HG03175 (cell line): ENCODE data around the gene FAM241B.

Experiments
- ATAC-seq: cut with Tn5 transposase; IDR thresholded peaks from one replicate; pipeline ENCODE4 v1.9.1; 2021; ENCODE audit warnings: mild to moderate bottlenecking, moderate library complexity; ENCODE audit not compliant: unreplicated experiment

The FAM241B gene

GRCh38 chr10:69663369-69663947 is 33.4 kb downstream of the FAM241B start:
- ATAC-seq, result no peak

GRCh38 chr10:69665474-69666320 is 35.6 kb downstream of the FAM241B start:
- no peak for ATAC-seq

GRCh38 chr10:69666756-69667155 is 36.7 kb downstream of the FAM241B start:
- ATAC-seq, result no peak

DNA sequence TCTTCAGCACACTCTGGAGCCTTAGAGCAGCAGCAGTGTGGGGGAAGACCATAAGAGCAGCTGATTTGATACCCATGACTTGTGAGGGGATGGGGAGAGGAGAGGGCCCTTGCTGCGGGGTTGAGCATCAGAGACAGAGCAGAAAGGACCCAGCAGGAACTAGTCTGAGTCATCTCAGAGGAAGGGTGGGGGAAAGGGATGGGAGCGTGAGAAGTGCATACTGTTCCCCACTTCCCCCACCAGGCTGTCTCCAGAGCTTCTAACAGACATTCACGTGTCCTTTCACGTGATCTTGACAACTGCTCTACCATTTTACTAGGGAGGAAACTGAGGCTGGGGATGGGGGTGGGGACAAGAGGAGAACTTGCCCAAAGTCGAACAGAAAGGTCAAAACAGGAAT is 38.7 kb downstream of the FAM241B start:
- ATAC-seq, result no peak

DNA sequence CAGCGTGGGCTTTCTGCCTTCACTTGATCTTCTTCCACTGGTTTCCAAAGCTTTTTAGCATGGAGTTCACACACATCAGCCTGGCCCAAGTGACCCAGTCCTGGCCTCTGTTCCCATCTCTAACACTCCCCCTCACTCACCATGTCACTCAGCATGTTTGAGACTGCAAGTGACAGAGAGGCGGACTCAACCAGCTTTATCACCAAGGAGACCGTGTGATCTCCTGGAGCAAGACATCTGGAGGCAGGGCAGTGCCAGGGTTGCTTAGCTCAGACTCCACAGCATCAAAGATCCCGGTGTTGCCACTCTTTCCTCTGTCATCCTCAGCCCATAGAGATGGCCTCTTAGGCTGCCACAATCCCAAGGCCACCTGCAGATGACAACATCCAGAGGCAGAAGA is 39.4 kb downstream of the FAM241B start:
- ATAC-seq, result no peak

DNA sequence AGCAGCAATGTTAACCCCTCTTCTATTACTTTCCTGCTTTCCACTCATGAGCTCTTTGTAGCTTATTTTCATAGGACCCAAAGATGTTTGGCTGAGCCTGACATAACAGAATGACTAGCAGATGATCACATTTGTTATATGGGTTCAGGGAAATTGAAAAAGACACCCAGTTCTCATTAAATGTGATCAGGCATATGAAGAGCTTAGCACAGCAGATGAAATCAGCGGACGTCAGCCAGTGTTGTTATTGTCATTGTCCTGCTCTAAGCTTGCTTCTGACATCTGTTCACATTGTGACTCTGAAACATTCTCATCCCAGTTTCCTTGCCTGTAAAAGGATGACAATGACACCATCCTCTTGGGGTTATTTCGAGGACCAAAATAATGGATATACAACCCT is 43.5 kb downstream of the FAM241B start:
- ATAC-seq, result no peak

- ATAC-seq, result no peak
These were observed 44.7 kb downstream of the FAM241B start for GRCh38 chr10:69674786-69675185.

GRCh38 chr10:69676301-69676700 is 46.3 kb downstream of the FAM241B start:
- ATAC-seq, result no peak

- ATAC-seq, result no peak
These were observed 48.1 kb downstream of the FAM241B start for GRCh38 chr10:69677985-69678654.

DNA sequence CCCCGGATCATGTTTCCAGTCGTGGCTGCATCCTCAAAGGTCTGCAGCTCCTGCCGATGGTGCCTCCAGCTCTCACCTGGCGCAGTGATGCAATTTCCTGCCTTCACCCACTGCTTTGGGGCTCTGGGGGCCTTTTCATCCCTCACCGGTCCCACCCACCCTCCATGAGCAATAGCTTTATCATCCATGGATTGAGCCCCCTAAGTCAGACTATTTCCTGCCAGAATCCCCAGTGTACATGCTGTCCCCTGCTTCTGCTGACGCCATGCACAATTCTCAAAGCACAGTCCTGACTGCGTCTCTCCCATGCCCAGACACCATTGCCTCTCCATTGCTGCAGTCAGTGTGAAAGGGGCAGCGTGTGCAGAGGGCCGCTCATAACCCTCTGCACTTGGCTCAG is 49.7 kb downstream of the FAM241B start:
- no peak for ATAC-seq

DNA sequence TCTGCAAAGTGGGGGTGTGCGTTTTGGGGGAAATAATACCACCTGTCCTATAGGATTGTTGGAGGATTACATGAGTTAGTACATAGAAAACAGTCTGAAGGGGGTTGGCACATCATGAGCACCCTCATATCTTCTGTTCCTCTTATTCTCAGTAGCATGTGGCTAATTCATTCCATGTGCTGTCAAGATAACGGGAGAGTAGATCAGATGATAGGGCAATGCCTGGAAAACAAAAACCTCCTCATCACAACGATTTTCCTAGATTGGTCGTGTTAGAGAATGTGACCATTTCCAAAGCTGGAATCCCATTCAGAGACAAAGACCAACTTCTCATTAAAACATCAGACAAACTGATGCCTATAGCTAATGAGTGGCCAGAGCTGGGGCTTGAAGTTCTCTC is 50.6 kb downstream of the FAM241B start:
- ATAC-seq, result no peak

GRCh38 chr10:69681436-69681835 is 51.4 kb downstream of the FAM241B start:
- ATAC-seq, result no peak

GRCh38 chr10:69682955-69683474 is 53.0 kb downstream of the FAM241B start:
- ATAC-seq, result no peak
